Measurements from ENCODE around the gene C12orf54.

- TF ChIP-seq JUN (CRISPR knock-in tag; IDR thresholded peaks at IDR 0.05) (no peak), CTCF (CRISPR knock-in tag; IDR thresholded peaks at IDR 0.05) (no peak), ZNF33A (CRISPR knock-in tag; IDR thresholded peaks at IDR 0.05; ENCODE audit: borderline replicate concordance) (no peak), FOXK1 (CRISPR knock-in tag; IDR thresholded peaks at IDR 0.05; ENCODE audit: borderline replicate concordance, low read depth) (no peak), ZNF24 (IDR thresholded peaks at IDR 0.05) (no peak), CEBPB (IDR thresholded peaks at IDR 0.05; ENCODE audit: borderline replicate concordance, low read depth, low read length) (no peak), NFAT5 (CRISPR knock-in tag; IDR thresholded peaks at IDR 0.05) (no peak), RNF219 (CRISPR knock-in tag; IDR thresholded peaks at IDR 0.05) (no peak), TGIF2 (CRISPR knock-in tag; IDR thresholded peaks at IDR 0.05) (no peak), TP53 (CRISPR knock-in tag; conservative IDR thresholded peaks at IDR 0.05) (no peak), ZBTB46 (CRISPR knock-in tag; IDR thresholded peaks at IDR 0.05; ENCODE audit: borderline replicate concordance) (no peak), THRA (CRISPR knock-in tag; IDR thresholded peaks at IDR 0.05; ENCODE audit: borderline replicate concordance) (no peak), ZNF44 (CRISPR knock-in tag; IDR thresholded peaks at IDR 0.05) (no peak), EP300 (IDR thresholded peaks at IDR 0.05; ENCODE audit: low read depth in 2 of 2, low read length in 2 of 2) (no peak), EP300 (CRISPR knock-in tag; IDR thresholded peaks at IDR 0.05; ENCODE audit: borderline replicate concordance) (no peak)
Observed at GRCh38 chr12:48486679-48487078, 4.4 kb downstream of the C12orf54 start.
